ENCODE results near the gene TLR6. TPM values are rescaled to one million over a fixed set of nuclear protein-coding genes. Genes with fewer than 3 reads are reported as not detected.

TLR6 gene
- total and polyA plus RNA-seq, 10 of the 15 experiments (the other 5 are each of a cell fraction or from before 2014, with no cell fraction given) = 1.1 to 49.4 (median 12.5) TPM

DNA sequence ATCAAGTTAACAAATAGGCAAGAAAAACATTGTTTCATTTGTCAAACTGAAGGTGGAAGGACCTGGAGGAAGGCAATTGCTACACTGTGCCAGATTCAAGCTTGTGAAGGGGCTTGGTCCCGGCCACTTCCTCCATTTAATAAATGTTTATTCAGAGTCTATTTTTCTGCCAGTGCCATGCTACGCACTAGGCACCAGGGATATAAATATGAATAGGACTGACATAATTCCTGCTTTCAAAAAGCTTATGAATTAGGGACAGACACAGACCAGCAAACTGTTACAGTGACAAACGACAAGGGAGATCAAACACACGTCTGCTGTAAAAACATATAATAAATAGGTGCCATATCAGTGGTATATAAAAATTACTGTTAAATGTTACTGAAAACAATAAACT is 571 bp downstream of the TLR6 start:
- no peak for FAIRE-seq
- 0% methylated on average over 4 of the region's 4 CpGs for WGBS (ENCODE audit: insufficient coverage, insufficient replicate concordance, low lambda C conversion rate, missing lambda C conversion rate)
- TF ChIP-seq MAX (IDR thresholded peaks at IDR 0.05; ENCODE audit: low read depth, low read length) (no peak), CBX3 (IDR thresholded peaks at IDR 0.05; ENCODE audit: borderline replicate concordance, low read depth) (no peak), ETV6 (conservative IDR thresholded peaks at IDR 0.05 in 1 of 2, IDR thresholded peaks at IDR 0.05 in 1 of 2; ENCODE audit: borderline replicate concordance in 1 of 2, low read depth in 1 of 2) (no peak), PAX8 (IDR thresholded peaks at IDR 0.05) (no peak), CREB1 (IDR thresholded peaks at IDR 0.05; ENCODE audit: low read depth) (no peak), POU2F2 (IDR thresholded peaks at IDR 0.05; ENCODE audit: borderline replicate concordance, low read depth, low read length) (0 out of 3 replicates have a peak, but pooled peaks have one; percentile 32), PRDM15 (CRISPR knock-in tag; IDR thresholded peaks at IDR 0.05) (no peak), YBX1 (IDR thresholded peaks at IDR 0.05) (no peak), JUNB (IDR thresholded peaks at IDR 0.05) (no peak), TCF7 (IDR thresholded peaks at IDR 0.05; ENCODE audit: borderline replicate concordance) (0 out of 2 replicates have a peak, but pooled peaks have one; percentile 12), HSF1 (IDR thresholded peaks at IDR 0.05; ENCODE audit: low read depth, low read length) (no peak), POLR2AphosphoS5 (IDR thresholded peaks at IDR 0.05; ENCODE audit: low read length) (peak; percentile 30; the same call in 1 of the 2 replicates), NFYB (IDR thresholded peaks at IDR 0.05; ENCODE audit: insufficient read depth, low read depth, low read length) (no peak), MTA3 (IDR thresholded peaks at IDR 0.05; ENCODE audit: borderline replicate concordance, low read length) (peak; percentile 74; the same call in 1 of the 2 replicates), ZNF207 (IDR thresholded peaks at IDR 0.05; ENCODE audit: borderline replicate concordance) (no peak), IRF4 (IDR thresholded peaks at IDR 0.05; ENCODE audit: low read depth, low read length) (no peak), TCF3 (IDR thresholded peaks at IDR 0.05; ENCODE audit: borderline replicate concordance, insufficient read depth, low read depth, low read length) (no peak), POLR2A (IDR thresholded peaks at IDR 0.05; ENCODE audit: low read depth, low read length) (peak; percentile 38; the same call in 1 of the 2 replicates)
- TF ChIP-seq, protein P1, sequence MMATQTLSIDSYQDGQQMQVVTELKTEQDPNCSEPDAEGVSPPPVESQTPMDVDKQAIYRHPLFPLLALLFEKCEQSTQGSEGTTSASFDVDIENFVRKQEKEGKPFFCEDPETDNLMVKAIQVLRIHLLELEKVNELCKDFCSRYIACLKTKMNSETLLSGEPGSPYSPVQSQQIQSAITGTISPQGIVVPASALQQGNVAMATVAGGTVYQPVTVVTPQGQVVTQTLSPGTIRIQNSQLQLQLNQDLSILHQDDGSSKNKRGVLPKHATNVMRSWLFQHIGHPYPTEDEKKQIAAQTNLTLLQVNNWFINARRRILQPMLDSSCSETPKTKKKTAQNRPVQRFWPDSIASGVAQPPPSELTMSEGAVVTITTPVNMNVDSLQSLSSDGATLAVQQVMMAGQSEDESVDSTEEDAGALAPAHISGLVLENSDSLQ (IDR thresholded peaks at IDR 0.05) = no peak

More for the DNA sequence above, 571 bp downstream of the TLR6 start:
- Histone ChIP-seq H3K4me2 (ENCODE audit: control insufficient read depth, insufficient read depth) (peak overlapping the region; percentile 70), H3K9me3 (replicated peaks; ENCODE audit: control insufficient read depth, insufficient read depth, low read length) (no peaks in the 10 kb centered on the region; the same call in 2 of the 3 replicates), H3K27me3 (replicated peaks in 1 of 2; ENCODE audit: control insufficient read depth in 2 of 2, insufficient read depth in 2 of 2, low read length in 1 of 2) (no peaks in the 10 kb centered on the region), H2AFZ (ENCODE audit: control insufficient read depth, low read depth, low read length) (peak overlapping the region; percentile 35), H3K9ac (ENCODE audit: control insufficient read depth, insufficient read depth, low read length) (peak overlapping the region; percentile 87), H3K27ac (ENCODE audit: control insufficient read depth, insufficient read depth) (peak overlapping the region; percentile 96), H3K36me3 (ENCODE audit: control insufficient read depth in 2 of 2, insufficient read depth in 2 of 2, low read length in 1 of 2) (no peaks in the 10 kb centered on the region), H3K79me2 (ENCODE audit: control insufficient read depth, insufficient read depth, low read length) (peaks cover 29% of the 10 kb centered on the region), H3K4me3 (peak overlapping the region; percentile 75), H4K20me1 (ENCODE audit: control insufficient read depth, insufficient read depth) (no peaks in the 10 kb centered on the region), H3K4me1 (ENCODE audit: control insufficient read depth, insufficient read depth, low read length) (peaks cover 14% of the 10 kb centered on the region)
- TSS peak; percentile 85 for BruUV-seq (replicated peaks)
- CTCF ChIA-PET = interaction anchor here (0.8 to 4.5 kb wide), 16 partner anchors 9 to 784 kb away, joined by 3 to 93 read pairs (median 4); partner anchors contain the start of genes FAM114A1, TLR1 and TLR10
- POLR2A ChIA-PET = interaction anchor here (0.5 to 3.5 kb wide), 17 partner anchors 10 to 130 kb away, joined by 3 to 39 read pairs (median 5); partner anchors contain the start of genes FAM114A1, TLR1 and TLR10
- SMC1A ChIA-PET (ENCODE audit: uncharacterized antibody, unreplicated experiment) = interaction anchor here (0.7 to 4.5 kb wide), 18 partner anchors 9 to 675 kb away, joined by 3 to 106 read pairs (median 8); partner anchors contain the start of genes TLR1 and TLR10
- RAD21 ChIA-PET (ENCODE audit: unreplicated experiment) = interaction anchor here (0.8 to 4.5 kb wide), 18 partner anchors 11 to 724 kb away, joined by 3 to 99 read pairs (median 4); partner anchors contain the start of genes FAM114A1, TLR1 and TLR10
- DNase-seq (ENCODE audit: low read depth, low spot score) (peak; percentile 40), ATAC-seq (peak; percentile 66)
- in situ Hi-C loops (cut with MboI) = loop anchor here (5.0 to 25.0 kb wide), 2 partner anchors 94 to 544 kb away; no protein-coding TSS in a partner anchor
- intact Hi-C loops (cut with micrococcal nuclease; ENCODE audit: unreplicated experiment) = loop anchor here (1.0 to 5.0 kb wide), 8 partner anchors 36 to 793 kb away; partner anchors contain the start of gene TLR10
